SK-N-SH treated with all-trans-retinoic acid at 6 μM for 48 hours (cell line): Measurements from ENCODE around the gene APRT.

Source experiments
- ARNTL ChIP-seq: fragments of 450-650 bp; formaldehyde crosslinking; IDR thresholded peaks from 2 replicates; pipeline ENCODE4 v1.5.0; 2020; ENCODE audit warnings: low read depth, mild to moderate bottlenecking, moderate library complexity, borderline replicate concordance
- ZC3H10 ChIP-seq: fragments of 250-450 bp; sonication (Bioruptor Pico); IDR thresholded peaks from 2 replicates; pipeline ENCODE4 v1.5.1; 2021; ENCODE audit warnings: mild to moderate bottlenecking, moderate library complexity
- ZFP3 ChIP-seq: fragments of 250-450 bp; sonication (Bioruptor Pico); IDR thresholded peaks from 2 replicates; pipeline ENCODE4 v1.5.0; 2020; ENCODE audit warnings: mild to moderate bottlenecking, moderate library complexity

DNA sequence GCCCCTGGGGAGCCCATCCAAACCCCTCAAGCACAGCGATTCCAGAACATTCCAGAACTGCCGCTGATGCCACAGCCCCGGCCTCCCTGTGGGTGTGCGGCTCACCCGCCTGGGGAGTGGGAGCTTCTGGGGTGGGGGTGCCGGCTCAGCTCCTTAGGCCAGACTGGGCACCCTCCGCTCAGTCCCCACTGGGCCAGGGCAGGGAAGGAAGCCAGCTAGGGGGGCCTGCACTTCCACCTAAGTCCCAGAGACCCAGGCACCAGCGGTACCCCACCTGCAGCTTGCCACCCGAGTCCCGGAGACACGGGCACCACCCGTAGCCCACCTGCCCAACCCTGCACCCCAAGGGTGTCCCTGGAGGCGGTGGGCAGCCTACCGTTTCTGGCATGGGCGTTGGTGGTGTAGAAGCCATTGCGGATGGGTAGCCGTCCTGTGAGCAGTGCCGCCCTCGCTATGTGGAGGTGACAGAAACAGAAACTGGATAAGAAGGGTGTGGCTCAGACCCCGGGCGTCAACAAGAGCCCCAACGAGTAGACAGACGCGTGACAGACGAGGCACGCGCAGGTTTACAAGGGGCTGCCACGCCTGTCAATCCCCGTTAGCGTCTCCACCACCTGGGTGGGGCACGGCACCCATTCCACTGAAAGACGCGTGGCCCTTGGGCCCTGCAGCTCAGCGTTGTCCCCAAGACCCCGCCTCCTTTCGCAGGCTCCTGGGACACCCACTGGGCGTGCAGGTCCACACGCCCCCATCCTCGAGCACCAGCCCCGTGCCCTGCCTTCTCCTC, 30.0 kb upstream of the APRT start:
- no peak for TF ChIP-seq ARNTL (CRISPR knock-in tag)
- no peak for TF ChIP-seq ZFP3 (CRISPR knock-in tag)
- TF ChIP-seq ZC3H10 (CRISPR knock-in tag), result no peak
